ENCODE measurements around the gene ACSM3.
A peak's percentile ranks its signal among the peaks of the same experiment; 100 is the strongest.
"Not testable (repeated sequence)": the region's sequence is repeated elsewhere in the genome, so short reads cannot be mapped to it uniquely, and the experiment has no call there.

ACSM3 gene

GRCh38 chr16:20799599-20799998 lies 35.8 kb downstream of the ACSM3 start:
- in situ Hi-C loops (cut with HindIII; ENCODE audit: low sequenced_read_pairs): no loop called here
- no peak overlapping the region for H3K4me3 ChIP-seq (ENCODE audit: low read depth, low read length)
- DNase-seq (ENCODE audit: low read depth, low spot score): peak; percentile 52
- TF ChIP-seq CTCF (IDR thresholded peaks at IDR 0.05; ENCODE audit: low read depth, low read length): peak; percentile 63

GRCh38 chr16:20801278-20801677 lies 37.5 kb downstream of the ACSM3 start:
- no peak for TF ChIP-seq CTCF (IDR thresholded peaks at IDR 0.05; ENCODE audit: low read depth, low read length)
- in situ Hi-C loops (cut with HindIII; ENCODE audit: low sequenced_read_pairs): no loop called here
- no peak overlapping the region for H3K4me3 ChIP-seq (ENCODE audit: low read depth, low read length)
- DNase-seq (ENCODE audit: low read depth, low spot score): no peak

- DNase-seq (ENCODE audit: low read depth, low spot score): no peak
- no peak for TF ChIP-seq CTCF (IDR thresholded peaks at IDR 0.05; ENCODE audit: low read depth, low read length)
- in situ Hi-C loops (cut with HindIII; ENCODE audit: low sequenced_read_pairs): no loop called here
- H3K4me3 ChIP-seq (ENCODE audit: low read depth, low read length): no peak overlapping the region
These were observed 39.4 kb downstream of the ACSM3 start for GRCh38 chr16:20803192-20803560.

- no peak for DNase-seq (ENCODE audit: low read depth, low spot score)
- TF ChIP-seq CTCF (IDR thresholded peaks at IDR 0.05; ENCODE audit: low read depth, low read length): no peak
- H3K4me3 ChIP-seq (ENCODE audit: low read depth, low read length): no peak overlapping the region
- in situ Hi-C loops (cut with HindIII; ENCODE audit: low sequenced_read_pairs): no loop called here
These were observed 39.9 kb downstream of the ACSM3 start for GRCh38 chr16:20803561-20804214.

- in situ Hi-C loops (cut with HindIII; ENCODE audit: low sequenced_read_pairs); DNase-seq (ENCODE audit: low read depth, low spot score): not testable (repeated sequence)
- peak overlapping the region; percentile 79 for H3K4me3 ChIP-seq (ENCODE audit: low read depth, low read length)
These were observed 41.9 kb downstream of the ACSM3 start for GRCh38 chr16:20805684-20806167.

GRCh38 chr16:20806168-20807050 lies 42.6 kb downstream of the ACSM3 start, which contains the start of the genes ERI2 and REXO5:
Gene ERI2 (minus strand): TSS chr16:20806472. CDS start chr16:20806430, 42 bp downstream.
Gene REXO5 (plus strand): TSS chr16:20806527. CDS start chr16:20806954, 427 bp downstream.
- peak; percentile 62 for TF ChIP-seq CTCF (IDR thresholded peaks at IDR 0.05; ENCODE audit: low read depth, low read length)
- peak within 1 kb of the TSS; percentile 79 for H3K4me3 ChIP-seq (ENCODE audit: low read depth, low read length)
- in situ Hi-C loops (cut with HindIII; ENCODE audit: low sequenced_read_pairs): no loop called here
- peak; percentile 97 for DNase-seq (ENCODE audit: low read depth, low spot score)

- DNase-seq (ENCODE audit: low read depth, low spot score): no peak
- TF ChIP-seq CTCF (IDR thresholded peaks at IDR 0.05; ENCODE audit: low read depth, low read length): no peak
- no peak overlapping the region for H3K4me3 ChIP-seq (ENCODE audit: low read depth, low read length)
- in situ Hi-C loops (cut with HindIII; ENCODE audit: low sequenced_read_pairs): no loop called here
These were observed 44.0 kb downstream of the ACSM3 start for GRCh38 chr16:20807862-20808261.
